D341Med (cell line): Measurements from ENCODE around the gene LRFN2.

Experiments
- DNase-seq: peaks from one replicate; pipeline ENCODE4 v3.0.0; 2012; ENCODE audit warnings: low spot score

The LRFN2 gene

GRCh38 chr6:40377173-40377806, 209.9 kb downstream of the LRFN2 start:
- DNase-seq = no peak

GRCh38 chr6:40376113-40376650, 211.0 kb downstream of the LRFN2 start:
- no peak for DNase-seq

GRCh38 chr6:40373267-40373666, 213.9 kb downstream of the LRFN2 start:
- DNase-seq = no peak

GRCh38 chr6:40371621-40372020, 215.5 kb downstream of the LRFN2 start:
- no peak for DNase-seq

GRCh38 chr6:40371095-40371494, 216.1 kb downstream of the LRFN2 start:
- no peak for DNase-seq

GRCh38 chr6:40369891-40370290, 217.3 kb downstream of the LRFN2 start:
- no peak for DNase-seq

- DNase-seq = no peak
Observed at GRCh38 chr6:40369042-40369441, 218.1 kb downstream of the LRFN2 start.

- no peak for DNase-seq
Observed at GRCh38 chr6:40362859-40363258, 224.3 kb downstream of the LRFN2 start.

GRCh38 chr6:40359808-40360207, 227.4 kb downstream of the LRFN2 start:
- DNase-seq = no peak

- no peak for DNase-seq
Observed at GRCh38 chr6:40358473-40359460, 228.4 kb downstream of the LRFN2 start.

- no peak for DNase-seq
Observed at GRCh38 chr6:40356242-40356910, 230.8 kb downstream of the LRFN2 start.

GRCh38 chr6:40355532-40355931, 231.6 kb downstream of the LRFN2 start:
- DNase-seq = no peak

- no peak for DNase-seq
Observed at GRCh38 chr6:40355066-40355465, 232.1 kb downstream of the LRFN2 start.

- DNase-seq = no peak
Observed at GRCh38 chr6:40353967-40354452, 233.2 kb downstream of the LRFN2 start.

- DNase-seq = no peak
Observed at GRCh38 chr6:40353197-40353966, 233.8 kb downstream of the LRFN2 start.

- DNase-seq = no peak
Observed at GRCh38 chr6:40352527-40353170, 234.5 kb downstream of the LRFN2 start.

- DNase-seq = no peak
Observed at GRCh38 chr6:40352006-40352405, 235.2 kb downstream of the LRFN2 start.

GRCh38 chr6:40350747-40351217, 236.4 kb downstream of the LRFN2 start:
- no peak for DNase-seq

GRCh38 chr6:40349901-40350746, 237.0 kb downstream of the LRFN2 start:
- peak; percentile 37 for DNase-seq
